LNCAP (cell line): Measurements from ENCODE around the gene PLPPR1.

Experiments
- TF ChIP-seq, protein P1 (sequence below): fragments of 450-650 bp; IDR thresholded peaks from 2 replicates; pipeline ENCODE4 v1.5.1; 2017; ENCODE audit warnings: mild to moderate bottlenecking

PLPPR1 gene

DNA sequence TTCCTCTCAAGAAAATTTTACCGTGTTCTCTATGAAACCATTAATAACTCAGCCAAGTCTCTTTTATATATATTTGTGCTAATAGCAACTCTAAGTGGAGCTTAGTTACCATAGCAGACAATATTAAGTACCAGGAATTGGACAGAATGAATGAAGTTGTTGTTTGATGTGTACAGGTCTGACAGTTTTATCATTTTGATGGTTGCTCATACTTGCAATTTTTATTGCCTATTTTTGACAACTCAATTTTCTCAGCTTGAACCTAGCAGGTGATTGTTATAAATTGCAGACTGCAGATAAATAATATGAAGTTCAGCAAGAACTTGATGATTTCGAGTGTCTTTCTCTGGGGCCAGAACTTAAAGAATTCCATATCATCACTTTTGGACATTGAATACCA, 163.2 kb downstream of the PLPPR1 start:
- TF ChIP-seq, protein P1, sequence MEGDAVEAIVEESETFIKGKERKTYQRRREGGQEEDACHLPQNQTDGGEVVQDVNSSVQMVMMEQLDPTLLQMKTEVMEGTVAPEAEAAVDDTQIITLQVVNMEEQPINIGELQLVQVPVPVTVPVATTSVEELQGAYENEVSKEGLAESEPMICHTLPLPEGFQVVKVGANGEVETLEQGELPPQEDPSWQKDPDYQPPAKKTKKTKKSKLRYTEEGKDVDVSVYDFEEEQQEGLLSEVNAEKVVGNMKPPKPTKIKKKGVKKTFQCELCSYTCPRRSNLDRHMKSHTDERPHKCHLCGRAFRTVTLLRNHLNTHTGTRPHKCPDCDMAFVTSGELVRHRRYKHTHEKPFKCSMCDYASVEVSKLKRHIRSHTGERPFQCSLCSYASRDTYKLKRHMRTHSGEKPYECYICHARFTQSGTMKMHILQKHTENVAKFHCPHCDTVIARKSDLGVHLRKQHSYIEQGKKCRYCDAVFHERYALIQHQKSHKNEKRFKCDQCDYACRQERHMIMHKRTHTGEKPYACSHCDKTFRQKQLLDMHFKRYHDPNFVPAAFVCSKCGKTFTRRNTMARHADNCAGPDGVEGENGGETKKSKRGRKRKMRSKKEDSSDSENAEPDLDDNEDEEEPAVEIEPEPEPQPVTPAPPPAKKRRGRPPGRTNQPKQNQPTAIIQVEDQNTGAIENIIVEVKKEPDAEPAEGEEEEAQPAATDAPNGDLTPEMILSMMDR, result no peak

DNA sequence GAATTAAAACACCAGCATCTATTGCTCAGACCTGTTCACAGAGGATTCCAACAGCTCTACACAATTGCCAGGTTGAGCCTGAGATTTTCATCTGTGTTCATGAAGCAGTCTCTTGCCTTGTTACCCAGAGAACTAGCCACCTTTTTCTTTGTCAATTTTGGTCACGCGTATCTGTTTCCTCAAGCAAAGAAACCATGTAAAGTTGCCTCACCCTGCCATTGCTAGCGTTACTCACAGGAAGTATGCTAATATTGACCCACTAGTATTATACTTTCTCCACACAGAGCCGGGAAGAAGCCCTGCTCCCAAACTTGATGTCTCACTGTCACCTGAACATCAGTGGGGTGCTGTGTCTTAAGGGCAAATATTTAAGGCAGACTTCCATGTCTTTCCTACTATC, 168.5 kb downstream of the PLPPR1 start:
- TF ChIP-seq, protein P1, result no peak

DNA sequence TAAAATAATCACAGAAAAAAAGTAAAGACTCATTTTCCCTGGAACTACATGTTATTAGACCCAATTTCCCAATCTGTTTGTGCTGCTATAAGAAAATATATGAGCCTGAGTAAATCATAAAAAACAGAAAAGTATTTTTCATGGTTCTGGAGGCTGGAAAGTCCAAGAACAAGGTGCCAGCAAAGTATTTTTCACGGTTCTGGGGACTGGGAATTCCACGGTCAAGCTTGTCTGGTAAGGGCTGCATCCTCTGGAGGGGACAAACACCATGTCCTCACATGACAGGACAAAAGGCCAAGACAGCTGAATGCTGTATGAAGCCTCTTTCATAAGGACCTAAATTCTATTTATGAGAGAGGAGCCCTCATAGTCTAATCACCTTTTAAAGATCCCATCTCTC, 172.3 kb downstream of the PLPPR1 start:
- TF ChIP-seq, protein P1, result no peak

DNA sequence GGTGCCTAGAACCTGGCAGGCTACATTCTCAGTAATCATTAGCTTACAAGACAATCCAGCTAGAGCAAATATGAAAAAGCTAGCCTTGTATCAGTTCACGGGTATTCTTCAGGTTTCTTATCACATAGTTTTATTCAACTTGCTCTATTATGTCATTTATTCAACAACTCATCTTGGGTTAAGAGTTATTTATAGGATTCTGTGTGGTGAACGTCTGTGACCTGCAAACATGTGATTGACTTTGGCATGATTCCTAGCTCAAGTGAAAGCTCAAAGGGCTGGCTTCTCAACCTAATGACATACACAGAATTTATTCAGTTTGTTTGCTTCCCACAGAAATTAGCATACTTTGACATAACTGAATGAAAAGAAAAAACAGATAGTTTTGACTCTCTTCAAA, 173.1 kb downstream of the PLPPR1 start:
- TF ChIP-seq, protein P1, result no peak

DNA sequence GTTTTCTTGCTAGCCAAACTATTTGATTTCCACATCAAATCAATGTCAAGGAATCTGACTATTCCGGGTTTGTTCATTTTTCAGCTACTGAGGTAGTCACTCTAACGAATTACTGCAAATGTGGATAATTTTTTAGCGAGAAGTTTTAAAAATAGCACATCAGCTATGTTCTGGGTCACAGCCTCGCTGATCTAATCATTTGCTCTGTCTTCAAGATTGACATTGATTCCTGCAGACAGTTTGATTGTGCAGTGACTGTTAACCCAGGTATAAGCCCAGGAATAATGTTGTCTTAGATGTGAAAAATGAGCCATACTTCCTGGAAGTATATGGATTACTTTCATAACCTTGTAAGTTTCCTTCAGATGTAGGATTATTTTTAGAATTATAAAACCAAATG, 181.1 kb downstream of the PLPPR1 start:
- TF ChIP-seq, protein P1, result no peak

DNA sequence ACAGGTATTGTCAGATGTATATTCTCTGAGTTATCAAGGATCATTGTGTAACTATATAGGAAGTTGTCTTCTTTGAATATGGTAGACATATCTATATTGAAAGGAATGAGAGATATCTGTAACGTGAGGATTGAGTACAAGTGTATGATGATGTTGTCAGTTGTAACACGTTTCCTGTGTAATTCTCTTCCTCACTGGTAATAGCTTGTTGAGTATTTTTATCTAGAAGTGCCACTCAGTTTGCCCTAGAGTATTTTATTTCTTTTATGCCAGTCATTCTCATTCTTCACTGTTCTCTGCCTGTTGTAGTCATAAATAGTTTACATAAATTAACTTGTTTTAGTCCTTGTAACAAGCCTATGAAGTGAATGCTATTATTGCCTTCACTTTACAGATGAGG, 184.1 kb downstream of the PLPPR1 start:
- TF ChIP-seq, protein P1, result no peak

DNA sequence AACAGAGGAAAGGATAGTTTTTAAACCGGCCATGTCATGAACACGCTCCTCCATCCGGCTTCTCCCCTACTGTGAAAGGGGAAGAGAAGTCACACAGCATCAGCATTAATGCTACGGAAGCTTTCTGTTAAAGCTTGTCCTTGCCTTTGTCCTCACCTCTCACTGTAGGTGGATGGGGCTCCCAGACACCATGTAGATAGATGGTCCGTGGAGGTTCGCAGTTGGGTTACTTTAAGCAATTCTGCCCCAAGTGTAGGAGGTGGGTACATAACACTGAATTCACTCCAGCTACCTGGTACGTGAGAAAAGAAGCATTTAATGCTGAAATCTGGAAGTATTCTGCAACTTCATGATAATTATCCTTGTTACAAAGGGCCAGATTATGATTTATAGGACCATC, 190.5 kb downstream of the PLPPR1 start:
- TF ChIP-seq, protein P1, result no peak

DNA sequence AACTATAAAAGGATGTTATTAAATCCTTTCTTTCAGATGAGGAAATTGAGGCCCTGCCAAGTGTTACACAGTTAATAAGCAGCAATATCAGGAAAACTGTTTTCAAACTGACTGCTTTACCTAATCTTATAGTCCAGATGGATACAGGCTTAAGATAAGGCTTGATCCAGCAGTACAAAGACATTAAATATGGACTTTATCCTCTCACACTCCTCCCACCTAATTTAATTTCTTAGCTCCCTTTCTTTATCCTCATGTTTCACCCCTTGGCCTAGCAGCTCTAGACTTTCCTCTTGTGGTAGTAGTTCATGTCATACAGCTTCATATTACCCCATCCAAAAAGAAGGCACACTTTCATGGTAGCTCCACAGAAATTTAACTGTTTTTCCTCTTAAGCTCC, 191.8 kb downstream of the PLPPR1 start:
- TF ChIP-seq, protein P1, result no peak
